Naive thymus-derived CD8-positive, alpha-beta T cell (primary cell): ENCODE data around the gene L1CAM. TPM values are rescaled to one million over a fixed set of nuclear protein-coding genes. Genes with fewer than 3 reads are reported as not detected.

ENCODE experiments used
- ATAC-seq, 2 donors: fragments of 150-1000 bp; cut with Tn5 transposase in 1 of 2; sonication (Bioruptor Pico), chemical (Tn5 transposase) in 1 of 2; 1 replicate in 1 of 2; 2 replicates in 1 of 2; pipeline ENCODE4 v1.10.0; 2021; ENCODE audit warnings: mild to moderate bottlenecking in 2 of 2, moderate library complexity in 2 of 2
- POLR2A ChIA-PET: fragments of 350-600 bp; sonication (Branson Sonifier 250); formaldehyde crosslinking; loops from one replicate; lab custom pipeline; 2021; ENCODE audit warnings: antibody characterized with exemption; lab: Charles Lee
- DNase-seq, 10 donors: peaks; one replicate each; pipeline versions ENCODE4 v3.0.0 to v3.0.0-alpha.2; 2020 to 2022
- H3K27ac Mint-ChIP-seq, 10 donors: one replicate each; pipeline ENCODE4 v1.8.0; 2020 to 2022; ENCODE audit warnings: mild to moderate bottlenecking in 10 of 10, mixed read lengths in 10 of 10, moderate library complexity in 4 of 10, inconsistent platforms in 1 of 10
- H3K27me3 Mint-ChIP-seq, 5 donors: one replicate each; pipeline ENCODE4 v1.8.0; 2021 to 2022; ENCODE audit warnings: mixed read lengths in 5 of 5
- H3K36me3 Mint-ChIP-seq, 3 donors: one replicate each; pipeline ENCODE4 v1.8.0; 2020 to 2022; ENCODE audit warnings: mixed read lengths in 3 of 3, mild to moderate bottlenecking in 2 of 3, inconsistent platforms in 1 of 3
- H3K4me1 Mint-ChIP-seq, 4 donors: one replicate each; pipeline ENCODE4 v1.8.0; 2021 to 2022; ENCODE audit warnings: mixed read lengths in 4 of 4
- H3K4me3 Mint-ChIP-seq, 10 donors: one replicate each; pipeline ENCODE4 v1.8.0; 2020 to 2022; ENCODE audit warnings: mild to moderate bottlenecking in 10 of 10, mixed read lengths in 10 of 10, moderate library complexity in 6 of 10, inconsistent platforms in 1 of 10
- H3K9me3 Mint-ChIP-seq, 9 donors: one replicate each; pipeline ENCODE4 v1.8.0; 2020 to 2022; ENCODE audit warnings: mixed read lengths in 9 of 9, mild to moderate bottlenecking in 3 of 9, inconsistent platforms in 1 of 9, moderate library complexity in 1 of 9
- polyA plus RNA-seq, 3 donors: library from polyadenylated mRNA; unstranded; fragments of 300-500 nt; fragmentation: Illumina TruSeq; gene quantifications; one replicate each; pipeline ENCODE4 v1.2.3, GENCODE V29; 2021
- total RNA-seq, 8 experiments: library from RNA in 2 of 8; stranded (reverse) in 2 of 8; gene quantifications; one replicate each; pipeline ENCODE4 v1.2.3 and lab custom pipeline; 2021 to 2026

The L1CAM gene
- total and polyA plus RNA-seq, 5 experiments from 2014 or later, result 0.16 to 0.23 TPM; not detected in 3

GRCh38 chrX:153900831-153901752 lies 15.1 kb upstream of the L1CAM start:
- Mint-ChIP-seq H3K4me1 (peaks cover 30 to 57% (median 49%) of the 10 kb centered on the region in 4 donors), H3K4me3 (peak overlapping the region; percentile 3 to 76 (median 64)), H3K36me3 (no peaks in the 10 kb centered on the region), H3K27me3 (peaks cover 0 to 1% (median 0%) of the 10 kb centered on the region in 5 donors), H3K27ac (peak overlapping the region in 7 of 10 donors; percentile 9 to 85 (median 37)), H3K9me3 (peaks cover 0 to 6% (median 0%) of the 10 kb centered on the region in 9 donors)
- POLR2A ChIA-PET, result interaction anchor here (0.7 to 1.4 kb wide), 6 partner anchors 8 to 330 kb away, joined by 3 to 5 read pairs (median 4); no protein-coding TSS in a partner anchor
- DNase-seq, result peak; percentile 37 to 80 (median 56)
- ATAC-seq, result peak; percentile 83 to 88

- Mint-ChIP-seq H3K27ac (no peak overlapping the region), H3K4me1 (peaks cover 13 to 31% (median 27%) of the 10 kb centered on the region in 4 donors), H3K27me3 (peaks cover 0 to 1% (median 0%) of the 10 kb centered on the region in 5 donors), H3K9me3 (peaks cover 0 to 7% (median 0%) of the 10 kb centered on the region in 9 donors), H3K4me3 (no peak overlapping the region), H3K36me3 (no peaks in the 10 kb centered on the region)
- POLR2A ChIA-PET, result interaction anchor here (0.7 kb wide), 1 partner anchor 430 kb away, joined by 4 read pairs; no protein-coding TSS in a partner anchor
- DNase-seq (no peak), ATAC-seq (no peak)
Observed at GRCh38 chrX:153897899-153898298, 11.9 kb upstream of the L1CAM start.

DNA sequence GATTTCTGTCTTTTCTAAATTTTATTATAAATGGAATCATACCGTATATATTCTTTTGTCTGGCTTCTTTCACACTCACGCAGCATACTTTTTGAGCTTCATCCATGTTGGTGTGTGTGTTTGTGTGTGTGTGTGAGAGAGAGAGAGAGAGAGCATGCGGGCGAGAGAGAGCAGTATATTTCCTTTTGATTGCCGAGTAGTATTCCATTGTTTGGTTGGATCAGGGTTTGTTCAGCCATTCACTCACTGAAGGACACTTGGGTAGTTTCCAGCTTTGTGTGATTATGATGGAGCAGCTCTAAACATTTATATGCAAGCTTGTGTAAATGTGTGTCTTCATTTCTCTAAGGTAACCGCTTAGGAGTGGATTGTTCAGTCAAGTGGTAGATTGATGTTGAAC lies 3.1 kb upstream of the L1CAM start:
- POLR2A ChIA-PET, result interaction anchor here (0.7 to 0.9 kb wide), 2 partner anchors 37 to 175 kb away, joined by 3 to 6 read pairs; partner anchors contain the start of gene ARHGAP4

GRCh38 chrX:153888344-153888743 lies 2.4 kb upstream of the L1CAM start:
- Mint-ChIP-seq H3K27me3 (peaks cover 0 to 16% (median 2%) of the 10 kb centered on the region in 5 donors), H3K36me3 (no peaks in the 10 kb centered on the region), H3K27ac (no peak overlapping the region), H3K9me3 (peaks cover 0 to 3% (median 0%) of the 10 kb centered on the region in 9 donors), H3K4me3 (peak overlapping the region in 1 of 10 donors; percentile 28), H3K4me1 (peaks cover 0 to 11% (median 0%) of the 10 kb centered on the region in 4 donors)
- DNase-seq (no peak), ATAC-seq (no peak)
- POLR2A ChIA-PET, result interaction anchor here (0.7 to 0.9 kb wide), 2 partner anchors 37 to 58 kb away, joined by 3 to 4 read pairs; partner anchors contain the start of gene ARHGAP4

More for the DNA sequence above, 3.1 kb upstream of the L1CAM start:
- no peak for DNase-seq
- no peak for ATAC-seq
- no peak overlapping the region for H3K27ac Mint-ChIP-seq
- H3K9me3 Mint-ChIP-seq, result peaks cover 0 to 3% (median 0%) of the 10 kb centered on the region in 9 donors
- H3K4me1 Mint-ChIP-seq, result peaks cover 0 to 11% (median 0%) of the 10 kb centered on the region in 4 donors
- no peaks in the 10 kb centered on the region for H3K36me3 Mint-ChIP-seq
- H3K27me3 Mint-ChIP-seq, result peaks cover 0 to 10% (median 2%) of the 10 kb centered on the region in 5 donors
- H3K4me3 Mint-ChIP-seq, result no peak overlapping the region

GRCh38 chrX:153887385-153887784 lies 1.4 kb upstream of the L1CAM start:
- H3K27ac Mint-ChIP-seq, result no peak overlapping the region
- no peaks in the 10 kb centered on the region for H3K36me3 Mint-ChIP-seq
- peaks cover 2 to 22% (median 3%) of the 10 kb centered on the region in 5 donors for H3K27me3 Mint-ChIP-seq
- POLR2A ChIA-PET, result interaction anchor here (0.5 kb wide), 1 partner anchor 12 kb away, joined by 3 read pairs; no protein-coding TSS in a partner anchor
- H3K4me1 Mint-ChIP-seq, result peaks cover 0 to 11% (median 0%) of the 10 kb centered on the region in 4 donors
- DNase-seq (no peak), ATAC-seq (no peak)
- peak overlapping the region in 3 of 10 donors; percentile 22 to 43 (median 25) for H3K4me3 Mint-ChIP-seq
- peaks cover 0 to 3% (median 0%) of the 10 kb centered on the region in 9 donors for H3K9me3 Mint-ChIP-seq

- Mint-ChIP-seq H3K4me1 (peaks cover 0 to 11% (median 0%) of the 10 kb centered on the region in 4 donors), H3K27me3 (peaks cover 3 to 25% (median 4%) of the 10 kb centered on the region in 5 donors), H3K27ac (no peak overlapping the region), H3K36me3 (no peaks in the 10 kb centered on the region), H3K9me3 (peaks cover 0 to 3% (median 0%) of the 10 kb centered on the region in 9 donors), H3K4me3 (peak overlapping the region in 6 of 10 donors; percentile 18 to 63 (median 31))
- POLR2A ChIA-PET, result interaction anchor here (0.7 kb wide), 1 partner anchor 58 kb away, joined by 3 read pairs; no protein-coding TSS in a partner anchor
- ATAC-seq (no peak), DNase-seq (no peak)
Observed at GRCh38 chrX:153886915-153887314, 942 bp upstream of the L1CAM start.

GRCh38 chrX:153885208-153885787 lies 675 bp downstream of the L1CAM start:
- Mint-ChIP-seq H3K4me1 (peaks cover 0 to 11% (median 0%) of the 10 kb centered on the region in 4 donors), H3K36me3 (no peaks in the 10 kb centered on the region), H3K4me3 (peak overlapping the region in 8 of 10 donors; percentile 33 to 65 (median 44)), H3K27me3 (peaks cover 3 to 30% (median 5%) of the 10 kb centered on the region in 5 donors), H3K9me3 (peaks cover 0 to 3% (median 0%) of the 10 kb centered on the region in 9 donors), H3K27ac (no peak overlapping the region)
- POLR2A ChIA-PET, result interaction anchor here (1.2 kb wide), 1 partner anchor 12 kb away, joined by 3 read pairs; no protein-coding TSS in a partner anchor
- peak; percentile 36 to 50 for ATAC-seq
- DNase-seq, result no peak

- Mint-ChIP-seq H3K36me3 (no peaks in the 10 kb centered on the region), H3K27ac (no peak overlapping the region), H3K27me3 (peaks cover 3 to 32% (median 5%) of the 10 kb centered on the region in 5 donors), H3K4me1 (peaks cover 0 to 11% (median 0%) of the 10 kb centered on the region in 4 donors), H3K4me3 (peak overlapping the region in 5 of 10 donors; percentile 14 to 60 (median 36)), H3K9me3 (peaks cover 0 to 3% (median 0%) of the 10 kb centered on the region in 9 donors)
- POLR2A ChIA-PET, result interaction anchor here (1.2 kb wide), 1 partner anchor 11 kb away, joined by 3 read pairs; no protein-coding TSS in a partner anchor
- DNase-seq (no peak), ATAC-seq (no peak)
Observed at GRCh38 chrX:153884590-153884989, 1.4 kb downstream of the L1CAM start.

DNA sequence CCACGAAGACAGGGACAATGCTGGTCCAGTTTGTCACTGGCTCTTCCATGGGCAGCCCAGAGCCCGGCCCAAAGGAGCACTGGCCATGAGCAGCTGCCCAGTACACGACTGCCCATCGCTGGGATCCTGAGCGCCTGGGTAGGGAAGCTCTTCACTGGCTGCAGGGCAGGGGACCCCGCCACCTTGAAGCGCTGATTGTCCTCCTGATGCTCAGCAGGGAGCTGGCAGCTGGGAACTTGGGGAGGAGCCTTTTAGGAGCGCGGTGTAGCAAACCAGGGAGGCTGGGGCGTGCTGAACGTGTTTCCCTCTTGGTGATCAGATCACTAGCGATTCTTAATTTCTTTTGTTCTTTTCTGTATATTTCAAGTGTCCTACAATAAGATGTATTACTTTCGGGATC lies 1.8 kb downstream of the L1CAM start:
- ATAC-seq (no peak), DNase-seq (no peak)
- POLR2A ChIA-PET, result no interaction called here
- peaks cover 4 to 36% (median 6%) of the 10 kb centered on the region in 5 donors for H3K27me3 Mint-ChIP-seq
- peaks cover 2 to 11% (median 3%) of the 10 kb centered on the region in 4 donors for H3K4me1 Mint-ChIP-seq
- H3K36me3 Mint-ChIP-seq, result no peaks in the 10 kb centered on the region
- peaks cover 0 to 2% (median 0%) of the 10 kb centered on the region in 9 donors for H3K9me3 Mint-ChIP-seq
- peak overlapping the region in 3 of 10 donors; percentile 14 to 60 (median 22) for H3K4me3 Mint-ChIP-seq
- no peak overlapping the region for H3K27ac Mint-ChIP-seq

GRCh38 chrX:153883163-153883843 lies 2.7 kb downstream of the L1CAM start:
- no peaks in the 10 kb centered on the region for H3K36me3 Mint-ChIP-seq
- POLR2A ChIA-PET, result no interaction called here
- H3K9me3 Mint-ChIP-seq, result no peaks in the 10 kb centered on the region
- H3K4me3 Mint-ChIP-seq, result no peak overlapping the region
- no peak overlapping the region for H3K27ac Mint-ChIP-seq
- ATAC-seq, result no peak
- DNase-seq, result no peak
- H3K27me3 Mint-ChIP-seq, result peaks cover 5 to 43% (median 10%) of the 10 kb centered on the region in 5 donors
- peaks cover 4 to 12% (median 9%) of the 10 kb centered on the region in 4 donors for H3K4me1 Mint-ChIP-seq

- ATAC-seq, result no peak
- Mint-ChIP-seq H3K9me3 (no peaks in the 10 kb centered on the region), H3K4me3 (peak overlapping the region in 1 of 10 donors; percentile 37), H3K4me1 (peaks cover 8 to 18% (median 15%) of the 10 kb centered on the region in 4 donors), H3K27ac (no peak overlapping the region), H3K27me3 (peaks cover 8 to 47% (median 13%) of the 10 kb centered on the region in 5 donors), H3K36me3 (no peaks in the 10 kb centered on the region)
- POLR2A ChIA-PET, result no interaction called here
- no peak for DNase-seq
Observed at GRCh38 chrX:153882557-153882956, 3.4 kb downstream of the L1CAM start.
